GM15510 (cell line): ENCODE results near the gene HTT.

Source experiments
- POLR2A ChIP-seq: IDR thresholded peaks from 3 replicates; pipeline ENCODE4 v1.6.1; 2011; ENCODE audit warnings: borderline replicate concordance; ENCODE audit not compliant: insufficient read length; ENCODE audit errors: extremely low read depth

HTT gene

GRCh38 chr4:3106339-3107186 lies 32.1 kb downstream of the HTT start:
- TF ChIP-seq POLR2A = no peak

GRCh38 chr4:3107271-3107670 lies 32.8 kb downstream of the HTT start:
- TF ChIP-seq POLR2A = no peak

- no peak for TF ChIP-seq POLR2A
These were observed 33.2 kb downstream of the HTT start for GRCh38 chr4:3107691-3108121.

DNA sequence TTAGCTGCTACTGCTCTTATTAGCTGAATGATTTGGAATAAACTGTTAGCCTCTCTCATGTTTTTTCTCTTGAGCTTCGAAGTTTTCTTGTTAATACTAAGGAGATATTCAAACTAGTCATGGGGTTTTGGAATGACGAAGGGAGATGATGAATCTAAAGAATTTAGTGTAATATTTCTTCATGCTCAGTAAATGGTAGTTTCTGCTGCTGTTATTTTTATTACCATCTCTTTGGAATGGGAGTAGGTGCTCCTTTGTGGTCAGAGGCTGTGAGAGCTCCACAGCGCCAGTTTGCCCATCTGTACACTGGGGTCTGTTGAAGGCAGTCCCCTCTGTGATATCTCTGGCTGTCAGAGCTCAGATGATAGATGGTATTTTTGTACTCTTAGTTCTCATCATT lies 33.7 kb downstream of the HTT start:
- no peak for TF ChIP-seq POLR2A

DNA sequence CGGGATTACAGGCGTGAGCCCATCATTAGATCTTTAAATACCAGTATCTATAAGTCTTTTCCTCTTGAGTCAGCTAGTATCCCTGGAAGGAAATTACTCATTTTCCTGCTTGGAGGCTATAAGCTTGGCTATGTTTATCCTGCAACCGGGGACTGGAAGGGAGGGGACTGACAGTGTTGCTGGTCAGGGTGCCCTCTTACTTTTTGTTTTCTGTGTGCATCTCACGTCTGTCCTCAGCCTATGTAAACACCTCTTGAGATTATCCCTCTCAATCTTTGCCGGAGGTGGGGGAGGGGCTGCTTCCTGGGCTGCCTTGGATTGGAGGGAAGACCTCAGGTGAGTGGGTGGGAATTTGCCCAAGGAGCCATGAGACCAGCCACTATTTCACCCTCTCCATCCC lies 37.0 kb downstream of the HTT start:
- no peak for TF ChIP-seq POLR2A

DNA sequence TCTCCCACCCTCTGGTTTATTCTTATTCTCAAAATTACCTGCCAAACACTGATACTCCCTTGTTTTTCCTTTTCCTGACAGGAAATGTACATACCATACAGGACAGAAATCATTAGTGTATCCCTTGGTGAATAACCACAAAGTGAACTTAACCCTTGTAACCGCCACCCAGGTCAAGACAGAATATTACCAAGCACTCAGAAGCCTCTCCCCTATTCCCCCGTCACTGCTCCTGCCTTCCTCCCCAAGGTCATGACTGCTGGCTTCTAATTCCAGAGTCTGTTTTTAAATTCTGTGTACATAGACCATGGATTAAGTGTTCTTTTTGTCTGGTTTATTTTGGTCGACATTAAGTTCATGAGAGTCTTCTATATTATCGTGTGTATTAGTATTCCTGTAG lies 37.7 kb downstream of the HTT start:
- no peak for TF ChIP-seq POLR2A

DNA sequence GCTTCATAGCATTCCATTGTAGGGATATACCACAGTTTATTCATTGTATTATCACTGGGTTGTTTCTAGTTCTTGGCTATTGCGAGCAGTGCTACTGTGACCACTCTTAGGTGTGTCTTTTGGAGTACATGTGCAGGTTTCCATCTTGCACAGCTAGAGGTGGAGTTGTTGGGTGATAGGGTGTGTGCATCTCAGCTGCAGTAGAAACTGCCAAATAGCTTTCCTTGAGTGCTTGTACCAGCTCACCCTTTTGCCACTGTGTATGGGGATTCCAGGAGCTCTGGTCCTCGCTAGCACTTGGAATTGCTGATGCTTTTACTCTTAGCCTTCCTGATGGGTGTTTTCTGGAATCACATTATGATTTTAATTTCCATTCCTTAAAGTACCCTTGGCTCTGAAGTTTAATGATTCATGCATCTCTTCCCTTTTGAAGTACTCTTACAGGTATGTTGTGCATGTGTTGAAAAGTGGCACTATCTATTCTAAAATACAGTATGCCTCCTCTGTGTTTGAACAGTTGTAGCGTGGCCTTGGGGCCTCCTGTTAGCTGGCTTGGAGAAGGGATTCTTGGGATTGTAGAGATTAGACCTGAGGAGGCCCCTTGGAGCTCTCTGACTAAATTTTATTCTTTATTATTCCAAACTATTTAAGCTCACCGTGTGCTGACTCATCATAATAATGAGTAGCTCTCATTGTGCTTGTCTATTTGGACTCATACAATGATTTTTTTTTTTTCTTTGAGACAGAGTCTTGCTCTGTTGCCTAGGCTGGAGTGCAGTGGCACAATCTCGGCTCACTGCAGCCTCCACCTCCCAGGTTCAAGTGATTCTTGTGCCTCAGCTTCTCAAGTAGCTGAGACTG lies 38.4 kb downstream of the HTT start:
- no peak for TF ChIP-seq POLR2A

- no peak for TF ChIP-seq POLR2A
These were observed 39.9 kb downstream of the HTT start for GRCh38 chr4:3114377-3114776.

- no peak for TF ChIP-seq POLR2A
These were observed 41.3 kb downstream of the HTT start for GRCh38 chr4:3115637-3116270.

DNA sequence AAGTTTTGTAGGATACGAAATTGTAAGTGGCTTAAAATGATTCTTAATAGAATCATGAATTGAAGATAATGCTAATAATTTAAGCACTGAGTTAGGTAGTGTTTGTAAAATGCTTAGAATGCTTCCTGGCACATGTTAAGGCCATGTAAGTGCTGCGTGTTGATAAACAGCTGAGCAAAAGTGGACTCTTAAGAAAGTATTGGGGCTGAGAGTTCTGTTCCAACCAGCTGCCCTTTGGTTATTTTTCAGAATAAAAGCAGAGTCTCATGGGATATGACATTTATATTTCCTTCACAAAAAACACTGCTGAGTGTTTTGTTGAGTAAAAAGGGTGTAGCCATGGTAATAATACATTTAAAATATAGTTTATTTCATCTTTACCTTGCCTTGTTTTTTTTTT lies 42.5 kb downstream of the HTT start:
- TF ChIP-seq POLR2A = no peak

DNA sequence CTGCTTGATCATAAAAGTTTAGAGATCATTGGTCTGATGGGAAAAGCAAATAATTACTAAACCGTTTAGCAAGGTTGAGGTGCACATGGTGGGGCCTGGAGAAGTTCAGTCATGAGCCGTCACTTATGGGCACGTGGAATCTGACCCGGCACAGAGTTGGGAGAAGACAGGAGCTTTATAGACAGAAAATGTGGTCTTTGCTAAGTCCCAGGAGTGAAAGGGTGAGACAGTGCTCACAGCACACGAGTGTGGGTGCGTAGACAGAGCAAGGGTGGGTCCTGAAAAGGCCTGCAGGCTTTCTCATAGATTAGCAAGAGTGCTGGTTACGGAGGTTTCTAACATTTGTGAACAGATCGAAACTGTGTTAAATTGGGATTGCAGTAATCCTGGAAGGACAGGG lies 43.8 kb downstream of the HTT start:
- TF ChIP-seq POLR2A = no peak

- no peak for TF ChIP-seq POLR2A
These were observed 45.0 kb downstream of the HTT start for GRCh38 chr4:3119464-3119863.

- TF ChIP-seq POLR2A = no peak
These were observed 46.6 kb downstream of the HTT start for GRCh38 chr4:3121110-3121509.

DNA sequence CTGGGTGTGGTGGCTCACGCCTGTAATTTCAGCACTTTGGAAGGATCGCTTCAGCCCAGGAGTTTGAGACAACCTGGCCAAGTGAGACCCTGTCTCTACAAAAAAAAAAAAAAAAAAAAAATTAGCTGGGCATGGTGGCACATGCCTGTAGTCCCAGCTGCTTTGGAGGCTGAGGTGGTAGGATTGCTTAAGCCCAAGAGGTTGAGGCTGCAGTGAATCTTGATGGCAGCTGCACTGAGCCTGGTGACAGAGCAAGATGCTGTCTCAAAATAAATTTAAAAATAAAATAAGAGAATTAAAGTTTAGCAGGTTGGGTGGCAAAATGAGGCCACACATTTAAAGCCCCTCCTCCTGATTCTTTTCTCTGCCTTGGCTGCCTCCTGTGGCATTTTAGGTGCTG lies 47.1 kb downstream of the HTT start:
- no peak for TF ChIP-seq POLR2A

GRCh38 chr4:3122081-3122563 lies 47.6 kb downstream of the HTT start:
- no peak for TF ChIP-seq POLR2A
